ENCODE results near the gene IGFL2. TPM values are rescaled to one million over a fixed set of nuclear protein-coding genes. Genes with fewer than 3 reads are reported as not detected.

IGFL2 gene
- total RNA-seq, 1 donor from 2014 or later: not detected

DNA sequence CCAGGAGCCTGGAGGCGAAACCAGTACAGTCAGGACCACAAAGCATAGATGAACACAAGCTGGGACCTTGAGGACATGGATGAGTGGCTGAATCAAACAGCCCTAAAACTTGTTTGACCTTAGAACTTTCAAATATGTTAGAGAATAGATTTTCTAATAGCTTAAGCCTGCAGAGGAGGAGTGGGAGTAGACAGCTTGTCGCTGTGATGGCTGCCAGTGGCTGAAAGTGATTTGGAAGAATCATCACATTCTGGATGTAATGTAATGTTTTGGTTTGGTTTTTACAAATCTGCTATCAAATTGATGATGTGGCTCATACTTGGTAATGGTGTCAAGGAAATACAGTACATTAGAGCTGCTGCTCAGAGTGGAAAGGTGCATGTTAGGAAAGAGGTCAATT lies 35.5 kb upstream of the IGFL2 start:
- no peak overlapping the region for H3K27ac Mint-ChIP-seq

DNA sequence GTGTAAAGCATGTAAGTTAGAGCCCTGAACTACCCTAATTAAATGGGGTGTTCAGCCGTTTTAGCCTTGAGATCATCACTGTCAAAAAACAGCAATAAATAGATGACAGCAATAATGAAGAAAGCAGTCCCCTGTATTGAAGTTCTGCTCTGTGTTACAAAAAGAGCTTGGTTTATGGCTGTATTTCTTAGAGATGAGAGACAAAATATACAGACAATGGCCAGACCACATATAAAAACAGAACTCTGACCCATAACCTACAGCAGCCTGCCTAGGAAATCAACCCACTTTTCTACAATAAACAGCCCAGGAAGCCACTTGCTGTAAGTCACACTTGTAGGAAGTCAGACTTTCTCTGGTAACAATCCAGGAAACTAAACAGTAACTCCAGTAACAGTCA lies 34.3 kb upstream of the IGFL2 start:
- no peaks in the 10 kb centered on the region for H4K20me1 ChIP-seq (ENCODE audit: low read depth)
- H3K27me3 Mint-ChIP-seq (ENCODE audit: insufficient read depth, low read depth): peaks cover 3% of the 10 kb centered on the region
- no peaks in the 10 kb centered on the region for H3F3A ChIP-seq (ENCODE audit: low read depth)
- H3K9ac ChIP-seq: no peak overlapping the region
- no peaks in the 10 kb centered on the region for H3K9me3 ChIP-seq (ENCODE audit: low read depth)
- H3K4me1 ChIP-seq: no peaks in the 10 kb centered on the region
- H3K27ac ChIP-seq: no peak overlapping the region
- no peak overlapping the region for H3K4me3 Mint-ChIP-seq
- H3K36me3 ChIP-seq: no peaks in the 10 kb centered on the region
- H3K36me3 Mint-ChIP-seq: no peaks in the 10 kb centered on the region
- H3K79me2 ChIP-seq (ENCODE audit: low read depth): no peaks in the 10 kb centered on the region
- no peaks in the 10 kb centered on the region for H3K27me3 ChIP-seq
- no peaks in the 10 kb centered on the region for H3K9me3 Mint-ChIP-seq
- no peak overlapping the region for H3K4me3 ChIP-seq
- H3K27ac Mint-ChIP-seq: no peak overlapping the region
- H3K4me2 ChIP-seq: no peak overlapping the region
- peaks cover 4% of the 10 kb centered on the region for H3K4me1 Mint-ChIP-seq
- TF ChIP-seq EZH2phosphoT487 (IDR thresholded peaks at IDR 0.05): no peak
- no peak for DNase-seq (ENCODE audit: low spot score)
- no peak overlapping the region for H2AFZ ChIP-seq (replicated peaks)

More for the DNA sequence above, 35.5 kb upstream of the IGFL2 start:
- Histone ChIP-seq H4K20me1 (ENCODE audit: low read depth) (no peaks in the 10 kb centered on the region), H3F3A (ENCODE audit: low read depth) (no peaks in the 10 kb centered on the region), H3K4me3 (no peak overlapping the region), H3K4me1 (no peaks in the 10 kb centered on the region), H3K36me3 (no peaks in the 10 kb centered on the region), H3K9me3 (ENCODE audit: low read depth) (no peaks in the 10 kb centered on the region), H3K9ac (no peak overlapping the region), H3K4me2 (no peak overlapping the region), H2AFZ (replicated peaks) (no peak overlapping the region), H3K27me3 (no peaks in the 10 kb centered on the region), H3K79me2 (ENCODE audit: low read depth) (no peaks in the 10 kb centered on the region), H3K27ac (no peak overlapping the region)
- H3K4me3 Mint-ChIP-seq: no peak overlapping the region
- H3K36me3 Mint-ChIP-seq: no peaks in the 10 kb centered on the region
- no peaks in the 10 kb centered on the region for H3K9me3 Mint-ChIP-seq
- H3K4me1 Mint-ChIP-seq: peaks cover 4% of the 10 kb centered on the region
- DNase-seq (ENCODE audit: low spot score): no peak
- H3K27me3 Mint-ChIP-seq (ENCODE audit: insufficient read depth, low read depth): peaks cover 3% of the 10 kb centered on the region
- TF ChIP-seq EZH2phosphoT487 (IDR thresholded peaks at IDR 0.05) (no peak), EZH2 (IDR thresholded peaks at IDR 0.05) (no peak)
- TF ChIP-seq, protein P1, sequence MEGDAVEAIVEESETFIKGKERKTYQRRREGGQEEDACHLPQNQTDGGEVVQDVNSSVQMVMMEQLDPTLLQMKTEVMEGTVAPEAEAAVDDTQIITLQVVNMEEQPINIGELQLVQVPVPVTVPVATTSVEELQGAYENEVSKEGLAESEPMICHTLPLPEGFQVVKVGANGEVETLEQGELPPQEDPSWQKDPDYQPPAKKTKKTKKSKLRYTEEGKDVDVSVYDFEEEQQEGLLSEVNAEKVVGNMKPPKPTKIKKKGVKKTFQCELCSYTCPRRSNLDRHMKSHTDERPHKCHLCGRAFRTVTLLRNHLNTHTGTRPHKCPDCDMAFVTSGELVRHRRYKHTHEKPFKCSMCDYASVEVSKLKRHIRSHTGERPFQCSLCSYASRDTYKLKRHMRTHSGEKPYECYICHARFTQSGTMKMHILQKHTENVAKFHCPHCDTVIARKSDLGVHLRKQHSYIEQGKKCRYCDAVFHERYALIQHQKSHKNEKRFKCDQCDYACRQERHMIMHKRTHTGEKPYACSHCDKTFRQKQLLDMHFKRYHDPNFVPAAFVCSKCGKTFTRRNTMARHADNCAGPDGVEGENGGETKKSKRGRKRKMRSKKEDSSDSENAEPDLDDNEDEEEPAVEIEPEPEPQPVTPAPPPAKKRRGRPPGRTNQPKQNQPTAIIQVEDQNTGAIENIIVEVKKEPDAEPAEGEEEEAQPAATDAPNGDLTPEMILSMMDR (IDR thresholded peaks at IDR 0.05): no peak

GRCh38 chr19:46115396-46116106 lies 32.5 kb upstream of the IGFL2 start:
- peaks cover 2% of the 10 kb centered on the region for H3K9me3 Mint-ChIP-seq
- Histone ChIP-seq H3K27ac (no peak overlapping the region), H4K20me1 (ENCODE audit: low read depth) (no peaks in the 10 kb centered on the region), H3K79me2 (ENCODE audit: low read depth) (no peaks in the 10 kb centered on the region), H3K4me1 (no peaks in the 10 kb centered on the region), H3K9ac (no peak overlapping the region), H3K4me2 (no peak overlapping the region), H3F3A (ENCODE audit: low read depth) (no peaks in the 10 kb centered on the region), H3K27me3 (no peaks in the 10 kb centered on the region), H2AFZ (replicated peaks) (peak overlapping the region; percentile 65), H3K9me3 (ENCODE audit: low read depth) (no peaks in the 10 kb centered on the region), H3K36me3 (no peaks in the 10 kb centered on the region), H3K4me3 (no peak overlapping the region)
- peaks cover 4% of the 10 kb centered on the region for H3K4me1 Mint-ChIP-seq
- TF ChIP-seq, protein P1 (IDR thresholded peaks at IDR 0.05): no peak
- TF ChIP-seq EZH2 (IDR thresholded peaks at IDR 0.05) (no peak), EZH2phosphoT487 (IDR thresholded peaks at IDR 0.05) (no peak)
- H3K36me3 Mint-ChIP-seq: no peaks in the 10 kb centered on the region
- no peaks in the 10 kb centered on the region for H3K27me3 Mint-ChIP-seq (ENCODE audit: insufficient read depth, low read depth)
- DNase-seq (ENCODE audit: low spot score): no peak
- H3K4me3 Mint-ChIP-seq: no peak overlapping the region
- no peak overlapping the region for H3K27ac Mint-ChIP-seq

GRCh38 chr19:46116121-46116520 lies 31.9 kb upstream of the IGFL2 start:
- Mint-ChIP-seq H3K4me1 (peaks cover 4% of the 10 kb centered on the region), H3K27ac (no peak overlapping the region), H3K27me3 (ENCODE audit: insufficient read depth, low read depth) (no peaks in the 10 kb centered on the region), H3K36me3 (no peaks in the 10 kb centered on the region), H3K4me3 (no peak overlapping the region), H3K9me3 (peaks cover 2% of the 10 kb centered on the region)
- H3K4me3 ChIP-seq: no peak overlapping the region
- no peak for TF ChIP-seq EZH2phosphoT487 (IDR thresholded peaks at IDR 0.05)
- no peak for TF ChIP-seq EZH2 (IDR thresholded peaks at IDR 0.05)
- TF ChIP-seq, protein P1 (IDR thresholded peaks at IDR 0.05): no peak
- no peak overlapping the region for H3K9ac ChIP-seq
- H3K36me3 ChIP-seq: no peaks in the 10 kb centered on the region
- H3K79me2 ChIP-seq (ENCODE audit: low read depth): no peaks in the 10 kb centered on the region
- no peaks in the 10 kb centered on the region for H3K27me3 ChIP-seq
- H3K4me2 ChIP-seq: no peak overlapping the region
- DNase-seq (ENCODE audit: low spot score): no peak
- H3K27ac ChIP-seq: no peak overlapping the region
- H3K9me3 ChIP-seq (ENCODE audit: low read depth): no peaks in the 10 kb centered on the region
- H3F3A ChIP-seq (ENCODE audit: low read depth): no peaks in the 10 kb centered on the region
- no peaks in the 10 kb centered on the region for H3K4me1 ChIP-seq
- no peaks in the 10 kb centered on the region for H4K20me1 ChIP-seq (ENCODE audit: low read depth)
- H2AFZ ChIP-seq (replicated peaks): no peak overlapping the region
